ENCODE measurements around the gene DYNLRB1.

Gene DYNLRB1

DNA sequence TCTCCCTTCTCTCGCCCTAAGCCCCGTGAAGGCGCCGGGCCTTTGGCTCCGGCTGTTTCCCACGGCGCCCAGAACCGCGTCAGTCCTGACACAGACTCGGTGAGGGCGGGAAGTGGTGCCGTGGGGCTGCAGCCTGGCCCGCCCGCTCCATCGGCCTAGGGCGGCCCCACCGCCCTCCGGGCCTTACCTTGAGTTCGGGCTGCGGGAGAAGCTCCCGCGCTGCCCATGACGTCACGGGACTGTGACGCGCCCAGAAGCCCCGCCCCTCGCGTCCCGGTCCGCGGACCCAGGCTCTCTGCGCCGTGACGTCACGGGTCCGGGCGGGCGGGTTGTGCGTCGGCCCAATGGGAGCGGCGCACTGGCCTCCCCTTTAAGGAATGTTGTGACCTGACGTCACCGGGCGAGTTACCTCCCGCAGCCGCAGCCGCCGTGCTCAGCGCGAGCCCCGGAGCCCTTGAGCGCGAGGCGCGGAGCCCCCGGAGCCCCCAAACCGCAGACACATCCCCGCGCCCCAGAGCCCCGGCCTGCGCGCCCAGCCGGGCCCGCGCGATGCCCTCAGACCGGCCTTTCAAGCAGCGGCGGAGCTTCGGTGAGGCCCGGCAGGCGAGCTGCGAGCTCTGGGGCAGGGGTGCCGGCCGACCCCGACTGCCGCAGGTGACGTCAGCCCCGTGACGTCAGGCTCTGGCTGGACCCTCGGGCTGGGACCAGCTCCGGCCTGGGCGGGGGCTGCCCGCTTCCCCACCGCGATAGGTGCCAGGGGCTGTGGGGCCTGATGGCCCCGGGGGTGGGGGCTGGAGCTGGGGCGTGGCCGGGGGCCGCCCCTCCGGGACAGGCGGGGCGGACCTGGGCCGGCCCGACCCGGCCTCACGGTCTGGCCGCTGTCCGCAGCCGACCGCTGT is 42.3 kb downstream of the DYNLRB1 start, which contains the start of gene MAP1LC3A:
MAP1LC3A (plus strand) TSS at position 399 of the 899 bp plus-strand sequence; CDS start at position 550, 151 bp downstream.
- TF ChIP-seq TAF1 (IDR thresholded peaks at IDR 0.05; ENCODE audit: borderline replicate concordance, insufficient read depth, low read length) (no peak), FOXP2 (optimal IDR thresholded peaks at IDR 0.05; ENCODE audit: borderline replicate concordance, extremely low read depth, extremely low read length, insufficient read depth) (peak; percentile 62), SIN3A (IDR thresholded peaks at IDR 0.05; ENCODE audit: borderline replicate concordance, insufficient read depth, low read length) (no peak)

DNA sequence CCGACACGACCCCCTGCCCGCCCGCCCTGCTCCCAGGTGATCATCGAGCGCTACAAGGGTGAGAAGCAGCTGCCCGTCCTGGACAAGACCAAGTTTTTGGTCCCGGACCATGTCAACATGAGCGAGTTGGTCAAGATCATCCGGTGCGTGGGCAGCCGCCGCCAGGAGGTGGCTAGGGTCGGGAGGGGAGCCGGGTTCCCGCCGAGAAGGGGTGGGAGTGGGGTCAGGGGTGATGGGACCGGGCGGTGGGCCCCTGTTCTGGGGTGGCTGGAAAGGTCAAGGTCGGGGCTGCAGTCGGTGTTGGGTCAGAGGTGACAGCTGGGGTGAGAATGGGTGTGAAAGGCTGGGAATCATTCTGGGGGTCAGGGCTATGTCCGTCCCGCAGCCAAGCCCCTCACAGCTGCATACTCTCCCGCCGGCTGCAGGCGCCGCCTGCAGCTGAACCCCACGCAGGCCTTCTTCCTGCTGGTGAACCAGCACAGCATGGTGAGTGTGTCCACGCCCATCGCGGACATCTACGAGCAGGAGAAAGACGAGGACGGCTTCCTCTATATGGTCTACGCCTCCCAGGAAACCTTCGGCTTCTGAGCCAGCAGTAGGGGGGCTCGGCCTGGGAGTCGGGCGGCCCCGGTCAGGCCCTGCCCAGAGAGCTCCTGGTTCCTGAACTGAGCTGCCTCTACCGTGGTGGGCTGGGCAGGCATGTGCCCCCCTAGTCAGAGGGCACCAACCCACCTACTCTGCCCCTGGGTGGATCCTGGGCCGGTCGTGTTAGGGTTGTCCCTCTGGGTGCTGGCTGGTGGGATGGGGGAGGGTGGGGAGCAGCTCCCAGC is 43.3 kb downstream of the DYNLRB1 start:
- TF ChIP-seq POLR2AphosphoS5 (IDR thresholded peaks at IDR 0.05; ENCODE audit: low read depth, low read length): no peak
- TF ChIP-seq, protein P1, sequence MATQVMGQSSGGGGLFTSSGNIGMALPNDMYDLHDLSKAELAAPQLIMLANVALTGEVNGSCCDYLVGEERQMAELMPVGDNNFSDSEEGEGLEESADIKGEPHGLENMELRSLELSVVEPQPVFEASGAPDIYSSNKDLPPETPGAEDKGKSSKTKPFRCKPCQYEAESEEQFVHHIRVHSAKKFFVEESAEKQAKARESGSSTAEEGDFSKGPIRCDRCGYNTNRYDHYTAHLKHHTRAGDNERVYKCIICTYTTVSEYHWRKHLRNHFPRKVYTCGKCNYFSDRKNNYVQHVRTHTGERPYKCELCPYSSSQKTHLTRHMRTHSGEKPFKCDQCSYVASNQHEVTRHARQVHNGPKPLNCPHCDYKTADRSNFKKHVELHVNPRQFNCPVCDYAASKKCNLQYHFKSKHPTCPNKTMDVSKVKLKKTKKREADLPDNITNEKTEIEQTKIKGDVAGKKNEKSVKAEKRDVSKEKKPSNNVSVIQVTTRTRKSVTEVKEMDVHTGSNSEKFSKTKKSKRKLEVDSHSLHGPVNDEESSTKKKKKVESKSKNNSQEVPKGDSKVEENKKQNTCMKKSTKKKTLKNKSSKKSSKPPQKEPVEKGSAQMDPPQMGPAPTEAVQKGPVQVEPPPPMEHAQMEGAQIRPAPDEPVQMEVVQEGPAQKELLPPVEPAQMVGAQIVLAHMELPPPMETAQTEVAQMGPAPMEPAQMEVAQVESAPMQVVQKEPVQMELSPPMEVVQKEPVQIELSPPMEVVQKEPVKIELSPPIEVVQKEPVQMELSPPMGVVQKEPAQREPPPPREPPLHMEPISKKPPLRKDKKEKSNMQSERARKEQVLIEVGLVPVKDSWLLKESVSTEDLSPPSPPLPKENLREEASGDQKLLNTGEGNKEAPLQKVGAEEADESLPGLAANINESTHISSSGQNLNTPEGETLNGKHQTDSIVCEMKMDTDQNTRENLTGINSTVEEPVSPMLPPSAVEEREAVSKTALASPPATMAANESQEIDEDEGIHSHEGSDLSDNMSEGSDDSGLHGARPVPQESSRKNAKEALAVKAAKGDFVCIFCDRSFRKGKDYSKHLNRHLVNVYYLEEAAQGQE (IDR thresholded peaks at IDR 0.05; ENCODE audit: insufficient read depth in 1 of 2, low read depth in 2 of 2, low read length in 2 of 2): no peak
- no peak for TF ChIP-seq FOXP2 (optimal IDR thresholded peaks at IDR 0.05; ENCODE audit: borderline replicate concordance, extremely low read depth, extremely low read length, insufficient read depth)
- no peak for TF ChIP-seq SIN3A (IDR thresholded peaks at IDR 0.05; ENCODE audit: borderline replicate concordance, insufficient read depth, low read length)
- no peak for TF ChIP-seq TAF1 (IDR thresholded peaks at IDR 0.05; ENCODE audit: borderline replicate concordance, insufficient read depth, low read length)

DNA sequence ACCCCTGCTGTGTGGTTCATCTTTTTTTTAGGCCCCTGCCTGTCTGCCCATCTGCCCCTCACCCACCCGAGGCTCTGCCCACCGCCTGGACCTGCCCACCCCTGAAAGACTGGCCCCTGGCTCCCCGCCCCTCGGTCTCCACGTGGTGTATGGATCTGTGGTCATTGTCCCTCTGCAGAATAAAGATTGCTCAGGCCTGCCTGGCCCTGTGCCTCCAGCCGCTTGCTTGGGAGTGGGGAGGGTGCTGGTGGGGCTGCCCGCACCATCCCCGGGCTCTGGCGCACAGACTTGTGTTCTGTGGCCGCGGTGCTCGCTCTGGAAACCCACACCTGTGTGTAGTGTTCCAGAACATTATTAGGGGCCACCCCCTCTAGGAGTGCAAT is 43.9 kb downstream of the DYNLRB1 start:
- TF ChIP-seq, protein P1 (IDR thresholded peaks at IDR 0.05; ENCODE audit: insufficient read depth in 1 of 2, low read depth in 2 of 2, low read length in 2 of 2): no peak
- TF ChIP-seq TAF1 (IDR thresholded peaks at IDR 0.05; ENCODE audit: borderline replicate concordance, insufficient read depth, low read length) (no peak), POLR2AphosphoS5 (IDR thresholded peaks at IDR 0.05; ENCODE audit: low read depth, low read length) (no peak), SIN3A (IDR thresholded peaks at IDR 0.05; ENCODE audit: borderline replicate concordance, insufficient read depth, low read length) (no peak), FOXP2 (optimal IDR thresholded peaks at IDR 0.05; ENCODE audit: borderline replicate concordance, extremely low read depth, extremely low read length, insufficient read depth) (no peak)

DNA sequence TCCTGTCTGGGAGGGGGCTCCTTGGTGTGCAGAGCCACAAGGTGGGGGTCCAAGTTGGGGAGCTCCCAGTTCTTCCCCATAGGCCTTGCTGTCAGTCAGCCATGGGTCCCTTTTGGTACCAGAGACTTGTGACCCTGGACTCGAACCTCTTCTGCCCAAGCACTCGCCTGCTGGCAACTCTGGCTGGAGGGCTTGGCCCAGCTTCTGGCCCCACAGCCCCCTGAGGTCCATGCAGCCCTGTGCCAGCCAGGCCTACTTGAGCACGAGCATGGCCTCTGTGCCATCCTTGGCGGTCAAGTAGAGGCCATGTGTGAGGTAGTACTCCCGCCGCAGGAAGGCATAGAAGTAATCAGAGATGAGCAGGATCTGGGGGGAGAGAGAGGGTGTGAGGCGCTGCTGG is 44.4 kb downstream of the DYNLRB1 start:
- TF ChIP-seq FOXP2 (optimal IDR thresholded peaks at IDR 0.05; ENCODE audit: borderline replicate concordance, extremely low read depth, extremely low read length, insufficient read depth): no peak
- TF ChIP-seq POLR2AphosphoS5 (IDR thresholded peaks at IDR 0.05; ENCODE audit: low read depth, low read length): no peak
- TF ChIP-seq SIN3A (IDR thresholded peaks at IDR 0.05; ENCODE audit: borderline replicate concordance, insufficient read depth, low read length): no peak
- TF ChIP-seq, protein P1 (IDR thresholded peaks at IDR 0.05; ENCODE audit: insufficient read depth in 1 of 2, low read depth in 2 of 2, low read length in 2 of 2): no peak
- no peak for TF ChIP-seq TAF1 (IDR thresholded peaks at IDR 0.05; ENCODE audit: borderline replicate concordance, insufficient read depth, low read length)

DNA sequence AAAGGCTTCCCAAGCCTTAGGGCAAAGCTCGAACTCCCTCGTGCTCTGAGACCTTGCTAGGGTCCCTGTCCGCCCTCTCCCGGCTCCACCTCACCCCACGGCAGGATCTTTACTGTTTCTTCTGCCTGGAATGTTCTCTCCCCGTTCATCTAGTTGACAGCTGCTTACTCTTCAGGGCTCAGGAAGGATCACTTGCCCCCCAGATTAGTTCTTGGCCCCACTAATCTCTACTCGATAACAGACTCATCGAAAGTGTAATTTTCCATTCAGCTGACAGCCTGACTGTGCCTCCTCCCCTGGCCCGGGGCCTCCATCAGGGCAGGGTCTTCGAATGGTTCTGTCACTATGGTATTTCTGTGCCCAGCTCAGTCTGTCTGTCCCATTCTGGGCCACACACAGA is 45.4 kb downstream of the DYNLRB1 start:
- no peak for TF ChIP-seq POLR2AphosphoS5 (IDR thresholded peaks at IDR 0.05; ENCODE audit: low read depth, low read length)
- TF ChIP-seq FOXP2 (optimal IDR thresholded peaks at IDR 0.05; ENCODE audit: borderline replicate concordance, extremely low read depth, extremely low read length, insufficient read depth): no peak
- no peak for TF ChIP-seq TAF1 (IDR thresholded peaks at IDR 0.05; ENCODE audit: borderline replicate concordance, insufficient read depth, low read length)
- TF ChIP-seq, protein P1 (IDR thresholded peaks at IDR 0.05; ENCODE audit: insufficient read depth in 1 of 2, low read depth in 2 of 2, low read length in 2 of 2): no peak
- TF ChIP-seq SIN3A (IDR thresholded peaks at IDR 0.05; ENCODE audit: borderline replicate concordance, insufficient read depth, low read length): no peak
